Stimulated activated CD8-positive, alpha-beta memory T cell treated with anti-CD3 and anti-CD28 coated beads, Interleukin-12 subunit alpha, Interleukin-12 subunit beta, amount 100 ng/mL, for 24 hours (primary cell): Measurements from ENCODE around the gene PRDM2.
"Not testable (repeated sequence)": the region's sequence is repeated elsewhere in the genome, so short reads cannot be mapped to it uniquely, and the experiment has no call there.

ENCODE experiments used
- DNase-seq: peaks from one replicate; pipeline ENCODE4 v3.0.0-alpha.2; 2020; ENCODE audit errors: extremely low read depth

PRDM2 gene, protein sequence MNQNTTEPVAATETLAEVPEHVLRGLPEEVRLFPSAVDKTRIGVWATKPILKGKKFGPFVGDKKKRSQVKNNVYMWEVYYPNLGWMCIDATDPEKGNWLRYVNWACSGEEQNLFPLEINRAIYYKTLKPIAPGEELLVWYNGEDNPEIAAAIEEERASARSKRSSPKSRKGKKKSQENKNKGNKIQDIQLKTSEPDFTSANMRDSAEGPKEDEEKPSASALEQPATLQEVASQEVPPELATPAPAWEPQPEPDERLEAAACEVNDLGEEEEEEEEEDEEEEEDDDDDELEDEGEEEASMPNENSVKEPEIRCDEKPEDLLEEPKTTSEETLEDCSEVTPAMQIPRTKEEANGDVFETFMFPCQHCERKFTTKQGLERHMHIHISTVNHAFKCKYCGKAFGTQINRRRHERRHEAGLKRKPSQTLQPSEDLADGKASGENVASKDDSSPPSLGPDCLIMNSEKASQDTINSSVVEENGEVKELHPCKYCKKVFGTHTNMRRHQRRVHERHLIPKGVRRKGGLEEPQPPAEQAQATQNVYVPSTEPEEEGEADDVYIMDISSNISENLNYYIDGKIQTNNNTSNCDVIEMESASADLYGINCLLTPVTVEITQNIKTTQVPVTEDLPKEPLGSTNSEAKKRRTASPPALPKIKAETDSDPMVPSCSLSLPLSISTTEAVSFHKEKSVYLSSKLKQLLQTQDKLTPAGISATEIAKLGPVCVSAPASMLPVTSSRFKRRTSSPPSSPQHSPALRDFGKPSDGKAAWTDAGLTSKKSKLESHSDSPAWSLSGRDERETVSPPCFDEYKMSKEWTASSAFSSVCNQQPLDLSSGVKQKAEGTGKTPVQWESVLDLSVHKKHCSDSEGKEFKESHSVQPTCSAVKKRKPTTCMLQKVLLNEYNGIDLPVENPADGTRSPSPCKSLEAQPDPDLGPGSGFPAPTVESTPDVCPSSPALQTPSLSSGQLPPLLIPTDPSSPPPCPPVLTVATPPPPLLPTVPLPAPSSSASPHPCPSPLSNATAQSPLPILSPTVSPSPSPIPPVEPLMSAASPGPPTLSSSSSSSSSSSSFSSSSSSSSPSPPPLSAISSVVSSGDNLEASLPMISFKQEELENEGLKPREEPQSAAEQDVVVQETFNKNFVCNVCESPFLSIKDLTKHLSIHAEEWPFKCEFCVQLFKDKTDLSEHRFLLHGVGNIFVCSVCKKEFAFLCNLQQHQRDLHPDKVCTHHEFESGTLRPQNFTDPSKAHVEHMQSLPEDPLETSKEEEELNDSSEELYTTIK (N-terminal part only)

DNA sequence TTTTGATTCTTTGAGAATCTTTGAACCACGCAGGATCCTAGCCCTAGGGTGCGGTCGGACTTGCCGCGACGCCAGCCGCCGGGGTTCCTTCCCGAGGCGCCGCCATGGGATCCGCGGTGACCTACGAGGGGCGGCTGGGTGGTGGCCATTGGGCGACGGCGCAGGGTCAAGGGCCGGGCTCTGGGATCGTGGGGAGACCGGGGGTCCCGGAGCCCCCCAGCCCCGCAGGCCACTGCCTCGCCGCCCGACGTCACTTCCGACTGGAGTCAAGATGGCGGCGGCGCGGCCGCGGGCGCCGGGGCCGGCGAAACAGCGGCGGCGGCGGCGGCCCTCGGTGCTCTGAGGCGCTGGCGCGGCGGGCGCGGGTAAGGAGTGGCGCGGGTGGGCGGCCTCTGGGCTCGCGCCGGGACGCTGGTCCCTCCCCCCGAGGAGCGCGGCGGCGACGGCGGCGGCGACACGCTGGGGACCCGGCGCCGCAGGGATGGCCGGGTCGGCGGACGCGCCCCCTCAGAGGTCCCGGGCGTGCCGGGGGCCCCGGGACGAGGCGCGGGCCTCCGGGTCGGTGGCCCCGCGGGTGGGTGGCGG, at the start of gene PRDM2:
TSS of gene PRDM2 (plus strand) at position 253 of the 585 bp plus-strand sequence. CDS start 15,418 bp downstream, outside the sequence.
- peak; percentile 31 for DNase-seq

DNA sequence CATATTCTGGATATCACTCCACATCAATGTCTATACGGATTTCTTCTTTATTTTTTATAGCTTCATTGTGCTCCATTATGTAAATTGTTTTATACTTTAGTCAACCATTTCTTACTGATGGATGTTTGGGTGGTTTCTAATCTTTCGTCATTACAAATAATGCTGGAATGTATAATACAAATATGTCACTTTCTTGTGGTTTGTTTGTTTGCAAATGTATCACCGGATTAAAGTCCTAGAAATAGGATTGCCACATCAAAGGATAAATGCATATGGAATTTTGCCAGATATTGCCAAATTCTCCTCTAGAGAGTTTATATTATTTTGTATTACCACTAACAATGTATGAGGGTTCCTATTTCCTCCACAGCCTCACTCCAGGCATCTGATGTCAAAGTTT, 48.7 kb upstream of the PRDM2 start:
- DNase-seq: no peak

DNA sequence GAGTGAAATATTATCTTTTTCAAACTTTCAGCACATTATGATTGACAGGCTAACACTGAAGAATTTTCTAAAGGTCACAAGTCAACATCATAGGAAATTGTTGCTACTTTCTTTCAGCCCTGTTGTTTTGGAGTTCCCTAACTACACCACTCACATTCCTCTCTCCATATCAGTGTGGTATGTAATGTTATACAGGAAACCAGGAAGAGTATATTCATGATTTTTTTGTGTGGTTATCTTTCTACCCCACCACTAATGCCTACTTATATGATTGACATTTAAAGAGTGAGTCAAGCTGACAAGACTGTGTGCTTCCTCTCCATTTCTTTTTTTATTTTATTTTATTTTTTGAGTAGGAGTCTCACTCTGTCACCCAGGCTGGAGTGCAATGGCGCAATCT, 47.8 kb upstream of the PRDM2 start:
- no peak for DNase-seq

DNA sequence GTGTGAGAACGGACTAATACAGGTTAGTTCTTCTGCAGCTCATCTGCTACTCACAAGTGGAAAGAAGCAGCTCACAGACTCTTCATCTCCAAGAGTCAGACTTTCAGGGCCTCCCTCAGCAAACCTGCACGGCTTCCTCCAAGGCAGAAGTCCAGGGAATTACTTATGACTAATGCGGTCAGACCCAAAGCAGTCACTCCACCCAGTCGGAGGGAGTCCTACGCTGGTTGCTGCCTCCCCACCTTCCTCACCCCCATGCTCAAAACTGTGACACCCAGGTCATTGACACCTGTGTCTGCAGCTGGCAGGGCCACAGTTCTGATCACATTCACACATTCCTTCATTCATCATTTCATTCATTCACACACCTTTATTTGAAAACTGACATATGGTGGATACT, 38.4 kb upstream of the PRDM2 start:
- DNase-seq: no peak

DNA sequence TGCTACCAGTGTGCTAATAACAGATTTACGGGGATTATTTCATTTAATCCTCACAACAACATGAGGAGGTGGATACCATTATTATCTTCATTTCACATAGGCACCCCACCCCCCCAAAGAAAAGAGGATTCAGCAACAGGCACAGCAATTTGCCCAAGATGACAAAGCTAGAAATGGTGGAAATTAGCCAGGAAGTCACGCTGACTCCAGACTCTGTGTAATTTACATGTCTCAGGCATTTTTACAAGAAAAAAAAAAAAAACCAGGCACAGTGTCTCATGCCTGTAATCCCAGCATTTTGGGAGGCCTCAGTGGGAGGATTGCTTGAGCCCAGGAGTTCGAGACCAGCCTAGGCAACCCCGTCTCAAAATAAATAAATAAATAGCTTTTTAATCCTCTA, 37.5 kb upstream of the PRDM2 start:
- no peak for DNase-seq

DNA sequence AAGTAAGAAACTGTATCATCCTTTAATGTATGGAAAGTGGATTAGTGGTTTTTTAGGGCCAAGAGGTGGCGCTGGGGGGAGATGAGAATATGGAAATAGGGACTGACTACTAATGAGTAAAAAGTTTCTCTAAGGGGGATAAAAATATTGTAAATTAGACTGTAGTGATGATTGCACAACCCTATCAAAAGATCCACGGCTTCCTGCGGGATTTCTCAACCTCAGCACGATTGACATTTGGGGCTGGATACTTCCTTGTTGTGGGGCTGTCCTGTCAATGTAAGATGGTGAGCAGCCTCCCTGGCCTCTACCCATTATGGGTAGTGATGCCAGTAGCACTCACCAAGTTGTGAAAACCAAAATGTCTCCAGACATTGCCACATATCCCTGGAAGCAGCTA, 36.0 kb upstream of the PRDM2 start:
- no peak for DNase-seq

DNA sequence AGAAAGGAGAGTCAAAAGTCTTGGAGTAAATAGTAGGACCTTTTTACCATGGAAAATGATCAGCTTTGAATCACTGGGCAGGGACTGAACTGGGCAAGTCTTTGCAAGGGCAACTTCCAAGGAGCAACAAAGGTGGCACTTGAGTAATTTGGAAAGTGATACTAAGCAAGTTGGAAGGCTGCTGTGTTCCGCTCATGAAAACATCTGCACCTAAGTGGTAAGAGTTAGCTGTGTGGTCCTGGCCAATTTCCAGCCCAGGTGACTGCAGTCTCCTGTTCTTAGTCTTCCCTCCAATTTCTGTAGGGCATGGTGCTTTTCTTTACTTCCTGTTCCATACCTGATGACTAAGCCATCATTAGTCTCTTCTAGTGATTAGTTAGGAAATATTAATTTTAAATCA, 35.5 kb upstream of the PRDM2 start:
- DNase-seq: no peak

DNA sequence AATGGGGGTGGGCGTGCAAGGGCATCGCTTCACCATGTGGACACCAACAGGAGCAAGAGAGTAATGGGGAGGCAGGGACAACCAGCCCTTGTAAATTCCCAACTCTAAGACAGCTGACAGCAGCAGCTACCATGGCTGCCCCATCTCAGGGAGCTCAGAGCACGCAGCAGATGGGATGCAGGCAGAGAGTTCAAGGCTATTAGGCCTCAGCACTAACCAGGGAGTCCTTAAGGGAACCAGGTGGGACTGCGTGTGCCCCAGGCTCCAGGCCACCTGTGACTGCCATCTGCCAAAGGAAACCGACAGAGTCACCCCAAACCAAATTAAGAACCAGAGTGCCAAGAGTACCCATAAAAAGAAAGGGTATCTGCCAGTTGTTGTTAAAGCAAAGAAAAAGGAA, 33.7 kb upstream of the PRDM2 start:
- no peak for DNase-seq

DNA sequence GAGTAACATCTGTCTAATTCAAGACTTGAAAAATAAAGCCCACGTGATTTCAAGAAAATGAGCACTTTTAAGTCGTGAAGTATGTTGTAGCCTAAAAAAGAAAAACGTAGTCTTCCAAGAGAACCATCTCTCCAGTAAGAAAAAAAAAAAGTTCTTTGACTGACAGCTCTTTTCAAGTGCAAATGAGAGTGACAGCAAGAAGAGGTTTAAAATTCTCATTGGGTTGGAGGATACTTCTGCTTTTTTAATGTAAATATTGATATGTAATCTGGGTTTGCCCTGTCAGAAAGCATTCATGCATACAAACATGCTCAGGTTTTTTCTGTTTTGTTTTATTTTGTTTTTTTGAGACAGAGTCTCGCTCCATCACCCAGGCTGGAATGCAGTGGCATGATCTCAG, 32.3 kb upstream of the PRDM2 start:
- no peak for DNase-seq

DNA sequence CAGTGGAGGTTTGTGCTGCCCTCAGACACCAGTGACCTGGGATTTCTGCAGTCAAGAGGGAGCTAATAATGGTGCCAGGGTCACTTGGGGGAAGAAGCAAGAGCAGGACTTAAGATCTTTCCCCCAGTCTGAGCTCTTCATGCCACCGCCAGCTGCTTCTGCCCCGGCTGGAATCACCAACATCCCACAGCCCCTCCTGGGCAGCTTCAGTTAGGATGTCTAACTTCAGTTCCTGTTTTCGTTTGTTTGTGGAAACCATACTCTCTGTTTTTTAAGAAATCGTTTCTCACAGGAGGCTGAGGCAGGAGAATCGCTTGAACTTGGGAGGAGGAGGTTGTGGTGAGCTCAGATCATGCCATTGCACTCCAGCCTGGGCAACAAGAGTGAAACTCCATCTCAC, 25.6 kb upstream of the PRDM2 start:
- DNase-seq: no peak

DNA sequence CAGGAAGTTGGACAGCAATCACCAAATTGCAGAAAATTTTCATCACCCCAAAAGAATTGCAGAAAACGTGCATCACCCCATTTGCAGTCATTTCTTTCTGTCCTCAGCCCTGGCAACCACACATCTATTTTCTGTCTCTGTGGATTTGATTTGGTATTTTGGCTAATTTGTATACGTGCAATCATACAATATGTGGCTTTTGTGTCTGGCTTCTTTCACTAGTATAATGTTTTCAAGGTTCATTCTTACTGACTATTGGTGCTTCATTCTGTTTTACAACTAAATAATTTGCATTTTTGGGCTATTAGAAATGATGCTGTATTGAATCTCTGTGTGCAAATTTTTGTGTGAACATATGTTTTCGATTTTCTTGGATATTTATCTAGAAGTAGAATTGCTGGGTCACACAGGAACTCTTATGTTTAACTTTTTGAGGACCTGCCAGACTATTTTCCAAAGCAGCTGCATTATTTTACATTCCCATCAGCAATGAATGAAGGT, 24.8 kb upstream of the PRDM2 start:
- DNase-seq: no peak

DNA sequence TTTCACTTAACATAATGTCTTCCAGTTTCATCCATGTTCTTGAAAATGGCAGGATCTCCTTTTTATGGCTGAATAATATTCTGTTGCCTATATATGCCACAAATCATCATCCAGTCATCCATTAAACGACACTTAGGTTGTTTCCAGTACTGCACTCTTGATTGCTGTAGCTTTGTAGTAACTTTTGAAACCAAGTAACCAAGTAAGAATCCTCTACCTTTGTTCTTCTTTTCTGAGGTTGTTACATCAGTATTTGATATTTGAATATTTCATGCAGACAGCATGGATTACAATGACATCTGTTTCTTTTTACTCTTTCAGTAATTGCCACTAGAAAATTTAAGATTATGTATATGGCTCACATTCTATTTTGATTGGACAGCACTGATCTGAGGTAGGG, 22.1 kb upstream of the PRDM2 start:
- no peak for DNase-seq

DNA sequence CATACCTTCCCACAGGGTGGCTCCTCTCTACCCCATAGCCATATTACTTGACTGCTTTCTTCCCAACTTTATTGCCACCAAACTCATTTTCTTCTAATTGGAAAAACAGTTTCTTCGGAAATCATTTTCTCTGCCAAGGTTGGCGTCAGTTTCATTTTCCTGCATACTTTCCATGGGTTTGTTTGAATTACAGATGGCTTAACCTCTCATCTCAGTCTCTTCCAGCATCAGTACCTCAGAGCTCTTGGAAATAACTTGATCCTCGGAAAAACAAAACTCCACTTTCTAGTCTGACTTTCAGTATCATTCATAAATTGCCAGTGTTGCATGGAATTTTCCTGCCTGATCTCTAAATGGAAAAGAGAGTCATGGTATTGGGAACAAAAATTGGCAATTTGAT, 20.3 kb upstream of the PRDM2 start:
- no peak for DNase-seq

DNA sequence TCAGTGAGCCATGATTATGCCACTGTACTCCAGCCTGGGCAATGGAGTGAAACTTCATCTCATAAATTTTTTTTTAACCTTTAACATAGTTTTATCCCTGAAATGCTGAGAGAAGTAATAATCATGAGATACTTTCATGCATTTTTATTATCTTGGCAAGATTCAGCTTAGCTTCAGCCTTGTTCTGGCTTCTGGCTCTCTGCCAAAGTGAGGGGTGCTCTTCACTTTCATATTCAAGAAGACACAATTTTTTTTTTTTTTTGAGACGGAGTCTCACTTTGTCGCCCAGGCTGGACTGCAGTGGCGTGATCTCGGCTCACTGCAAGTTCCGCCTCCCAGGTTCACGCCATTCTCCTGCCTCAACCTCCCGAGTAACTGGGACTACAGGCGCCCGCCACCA, 19.4 kb upstream of the PRDM2 start:
- DNase-seq: not testable (repeated sequence)

DNA sequence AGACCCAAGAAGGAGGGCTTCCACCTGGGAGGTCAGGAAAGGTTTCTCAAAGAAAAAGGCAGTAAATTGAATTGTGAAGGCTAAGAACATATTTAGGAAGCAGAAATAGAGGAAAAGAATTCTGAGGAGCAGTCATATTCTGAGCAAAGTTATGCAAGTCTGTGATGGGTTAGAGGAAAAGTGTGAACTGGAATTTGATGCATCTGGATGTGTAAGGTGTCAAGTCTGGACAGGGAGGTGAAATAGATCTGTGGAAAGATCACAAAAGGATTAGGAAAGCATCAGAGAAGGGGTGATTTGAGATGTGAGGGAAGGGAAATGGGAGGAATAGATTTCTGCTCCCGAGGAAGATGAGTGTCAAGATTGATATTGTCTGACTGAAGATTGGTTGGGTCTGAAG, 18.1 kb upstream of the PRDM2 start:
- no peak for DNase-seq

DNA sequence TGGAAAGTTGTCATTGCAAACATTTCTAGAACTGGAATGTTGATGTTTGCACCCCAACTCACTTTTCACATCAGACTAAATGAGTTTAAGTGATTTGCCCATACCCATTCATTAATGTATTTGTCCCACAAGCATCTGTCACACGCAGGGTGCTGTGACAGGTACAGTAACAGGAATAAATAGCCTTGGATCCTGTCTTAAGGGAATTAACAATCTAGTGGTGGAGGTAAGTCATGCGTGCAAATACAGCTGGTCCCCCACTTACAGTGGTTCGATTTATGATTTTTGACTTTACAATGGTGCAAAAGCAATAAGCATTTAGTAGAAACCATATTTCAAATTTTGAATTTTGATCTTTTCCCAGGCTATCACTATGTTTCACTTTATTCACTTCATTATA, 17.5 kb upstream of the PRDM2 start:
- no peak for DNase-seq

DNA sequence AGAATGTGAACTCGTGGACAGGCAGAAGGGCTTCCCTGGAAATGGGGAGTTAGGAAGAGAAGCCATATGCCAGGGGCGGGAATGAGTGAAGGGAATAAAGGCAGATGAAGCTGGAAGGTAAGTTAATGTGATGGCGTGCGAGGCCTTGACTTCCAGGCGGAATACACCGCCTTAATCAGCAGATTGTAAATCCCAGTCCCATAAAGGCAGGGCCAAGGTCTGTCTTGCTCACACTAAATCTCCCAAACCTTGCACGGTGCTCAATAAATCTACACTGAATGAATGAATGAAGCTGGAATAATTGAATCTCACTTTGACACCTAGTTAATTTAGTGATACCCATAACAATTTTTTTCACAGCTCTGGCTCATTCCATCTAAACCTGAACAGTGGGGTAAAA, 16.8 kb upstream of the PRDM2 start:
- no peak for DNase-seq

DNA sequence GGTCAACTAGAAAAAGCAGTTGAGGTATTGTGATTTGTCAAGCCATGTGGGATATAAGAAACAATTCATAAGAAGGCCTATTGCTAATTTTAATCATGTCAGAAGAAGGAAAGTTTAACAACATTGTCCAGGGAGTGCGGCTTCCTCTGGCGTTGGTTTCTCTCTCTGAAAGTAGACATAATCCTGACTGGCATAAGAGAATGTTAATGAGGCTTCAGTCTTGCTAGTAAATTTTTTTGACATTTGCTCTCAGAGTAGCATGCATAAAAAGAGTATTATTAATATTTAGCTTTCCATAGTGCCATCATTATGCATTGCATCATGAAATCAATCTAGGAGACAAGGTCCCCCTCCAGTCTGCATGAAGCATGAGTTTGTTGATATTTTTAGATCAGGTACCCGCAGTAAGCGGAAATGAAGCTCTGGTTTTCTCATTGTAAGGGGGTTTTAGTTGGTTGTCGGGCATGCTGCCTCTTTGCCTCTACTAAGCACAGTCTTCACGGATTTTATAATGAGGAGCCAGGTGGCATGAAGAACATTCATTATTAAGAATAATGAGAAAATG, 12.8 kb upstream of the PRDM2 start:
- no peak for DNase-seq

DNA sequence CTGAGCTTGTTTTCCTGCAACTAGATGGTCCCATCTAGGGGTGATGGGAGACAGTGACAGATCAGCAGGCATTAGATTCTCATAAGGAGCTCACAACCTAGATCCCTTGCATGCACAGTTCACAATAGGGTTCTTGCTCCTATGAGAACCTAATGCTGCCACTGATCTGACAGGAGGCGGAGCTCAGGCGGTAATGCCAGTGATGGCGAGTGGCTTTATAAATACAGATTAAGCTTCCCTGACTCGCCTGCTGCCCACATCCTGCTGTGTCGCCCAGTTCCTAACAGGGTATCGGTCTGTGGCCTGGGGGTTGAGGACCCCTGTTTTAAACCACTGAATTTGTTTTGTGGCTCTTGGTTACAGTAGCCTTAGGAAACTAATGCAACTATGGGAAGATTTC, 6.9 kb upstream of the PRDM2 start:
- DNase-seq: not testable (repeated sequence)

DNA sequence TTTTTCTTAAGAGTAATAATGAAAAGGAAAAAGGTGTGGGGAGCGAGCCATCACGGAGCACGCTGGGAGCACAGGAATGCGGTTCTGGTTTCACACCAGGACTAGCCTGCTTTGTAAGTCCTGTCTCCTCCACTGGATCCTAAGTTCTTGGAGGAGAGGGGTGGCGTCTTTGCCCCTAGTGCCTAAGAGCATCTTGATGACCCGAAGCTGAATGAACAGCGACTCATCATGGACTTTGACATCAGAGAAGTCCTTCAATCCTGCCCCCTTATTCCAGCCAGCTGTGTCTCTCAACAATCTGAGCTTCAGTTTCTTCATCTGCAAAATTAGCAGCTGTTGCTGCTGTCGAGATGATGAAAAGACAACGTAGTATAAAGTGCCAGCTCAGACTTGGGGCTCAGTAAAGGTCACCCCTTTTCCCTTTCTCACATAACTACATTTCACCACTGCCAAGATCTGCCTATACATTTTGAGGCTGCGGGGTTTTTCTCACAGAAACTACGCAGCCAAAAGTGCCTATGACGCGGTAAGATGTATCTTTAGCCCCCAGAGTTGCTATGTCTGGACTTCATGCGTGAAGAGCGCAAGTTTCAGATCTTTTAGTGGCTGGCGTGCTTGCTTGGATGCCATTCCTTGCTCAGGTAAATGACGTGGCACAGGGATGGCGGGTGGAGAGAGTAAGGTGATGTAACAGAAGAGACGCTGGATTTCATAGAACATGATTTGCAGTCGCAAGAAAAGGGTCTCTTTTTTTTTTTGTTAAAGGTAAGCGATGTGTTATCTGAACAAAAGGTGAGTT, 4.9 kb upstream of the PRDM2 start:
- DNase-seq: no peak
